DOHH2 (cell line): Measurements from ENCODE around the gene OGFOD3.

ENCODE experiments used
- EZH2phosphoT487 ChIP-seq: fragments of 200-600 bp; sonication (generic); IDR thresholded peaks from 2 replicates; pipeline ENCODE4 v1.6.1; 2017; ENCODE audit warnings: borderline replicate concordance, mild to moderate bottlenecking, antibody characterized with exemption, low read length, moderate library complexity, mixed read lengths
- TF ChIP-seq, protein P1 (sequence below): fragments of 200-600 bp; sonication (generic); IDR thresholded peaks from one replicate; pipeline ENCODE4 v1.5.1; 2014; ENCODE audit warnings: antibody characterized with exemption, mild to moderate bottlenecking, low read depth, low read length; ENCODE audit not compliant: poor library complexity, severe bottlenecking

GRCh38 chr17:82372249-82373071 lies 45.9 kb downstream of the OGFOD3 start:
- TF ChIP-seq, protein P1, sequence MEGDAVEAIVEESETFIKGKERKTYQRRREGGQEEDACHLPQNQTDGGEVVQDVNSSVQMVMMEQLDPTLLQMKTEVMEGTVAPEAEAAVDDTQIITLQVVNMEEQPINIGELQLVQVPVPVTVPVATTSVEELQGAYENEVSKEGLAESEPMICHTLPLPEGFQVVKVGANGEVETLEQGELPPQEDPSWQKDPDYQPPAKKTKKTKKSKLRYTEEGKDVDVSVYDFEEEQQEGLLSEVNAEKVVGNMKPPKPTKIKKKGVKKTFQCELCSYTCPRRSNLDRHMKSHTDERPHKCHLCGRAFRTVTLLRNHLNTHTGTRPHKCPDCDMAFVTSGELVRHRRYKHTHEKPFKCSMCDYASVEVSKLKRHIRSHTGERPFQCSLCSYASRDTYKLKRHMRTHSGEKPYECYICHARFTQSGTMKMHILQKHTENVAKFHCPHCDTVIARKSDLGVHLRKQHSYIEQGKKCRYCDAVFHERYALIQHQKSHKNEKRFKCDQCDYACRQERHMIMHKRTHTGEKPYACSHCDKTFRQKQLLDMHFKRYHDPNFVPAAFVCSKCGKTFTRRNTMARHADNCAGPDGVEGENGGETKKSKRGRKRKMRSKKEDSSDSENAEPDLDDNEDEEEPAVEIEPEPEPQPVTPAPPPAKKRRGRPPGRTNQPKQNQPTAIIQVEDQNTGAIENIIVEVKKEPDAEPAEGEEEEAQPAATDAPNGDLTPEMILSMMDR, result no peak
- no peak for TF ChIP-seq EZH2phosphoT487
